Vagina (tissue), 2 donors: ENCODE data around the gene ARMC5. TPM values are rescaled to one million over a fixed set of nuclear protein-coding genes. Genes with fewer than 3 reads are reported as not detected.

Source experiments
- DNase-seq, 2 donors: peaks; one replicate each; pipeline ENCODE4 v3.0.0-alpha.2; 2017; ENCODE audit errors: extremely low spot score in 2 of 2
- H3K27ac ChIP-seq: fragments of 200-600 bp; sonication (generic); one replicate; pipeline ENCODE4 v1.5.1; 2019
- H3K27me3 ChIP-seq: fragments of 200-600 bp; sonication (generic); one replicate; pipeline ENCODE4 v1.5.1; 2019
- H3K36me3 ChIP-seq, 2 donors: fragments of 200-600 bp; sonication (generic); one replicate each; pipeline ENCODE4 v1.5.1; 2017 to 2019
- H3K4me1 ChIP-seq: fragments of 200-600 bp; sonication (generic); one replicate; pipeline ENCODE4 v1.5.1; 2019
- H3K4me3 ChIP-seq, 2 donors: fragments of 200-600 bp; sonication (generic); 1 replicate in 1 of 2; 2 replicates in 1 of 2; pipeline ENCODE4 v1.5.1; 2016 to 2019
- H3K9me3 ChIP-seq: fragments of 200-600 bp; sonication (generic); one replicate; pipeline ENCODE4 v1.5.1; 2019
- POLR2A ChIP-seq, 2 donors: fragments of 450-650 bp; IDR thresholded peaks; one replicate each; pipeline ENCODE4 v1.6.1; 2017; ENCODE audit warnings: antibody characterized with exemption in 2 of 2, mild to moderate bottlenecking in 2 of 2, moderate library complexity in 2 of 2
- POLR2AphosphoS5 ChIP-seq, 2 donors: sonication (generic); formaldehyde crosslinking; IDR thresholded peaks; one replicate each; pipeline ENCODE4 v1.9.0; 2017; ENCODE audit warnings: antibody characterized with exemption in 2 of 2, mild to moderate bottlenecking in 2 of 2, low read depth in 1 of 2; ENCODE audit not compliant: insufficient read depth in 1 of 2
- intact Hi-C: fragments of 100-400 bp; cut with DNase I; formaldehyde crosslinking; loops from one replicate; pipeline ENCODE4 v1.15.1; 2023
- total RNA-seq: library from RNA; depleted of rRNA; stranded (reverse); fragments of >200 nt; gene quantifications from one replicate; pipeline ENCODE4 v1.2.3, GENCODE V29; 2016
- TF ChIP-seq, protein P1 (sequence below), 3 experiments: fragments of 450-650 bp in 2 of 3; fragments of 200-600 bp in 1 of 3; sonication (generic) in 1 of 3; IDR thresholded peaks; one replicate each; pipeline ENCODE4 v1.5.1; 2017 to 2019; ENCODE audit warnings: antibody characterized with exemption in 3 of 3, mild to moderate bottlenecking in 2 of 3, moderate library complexity in 2 of 3

Gene ARMC5, protein sequence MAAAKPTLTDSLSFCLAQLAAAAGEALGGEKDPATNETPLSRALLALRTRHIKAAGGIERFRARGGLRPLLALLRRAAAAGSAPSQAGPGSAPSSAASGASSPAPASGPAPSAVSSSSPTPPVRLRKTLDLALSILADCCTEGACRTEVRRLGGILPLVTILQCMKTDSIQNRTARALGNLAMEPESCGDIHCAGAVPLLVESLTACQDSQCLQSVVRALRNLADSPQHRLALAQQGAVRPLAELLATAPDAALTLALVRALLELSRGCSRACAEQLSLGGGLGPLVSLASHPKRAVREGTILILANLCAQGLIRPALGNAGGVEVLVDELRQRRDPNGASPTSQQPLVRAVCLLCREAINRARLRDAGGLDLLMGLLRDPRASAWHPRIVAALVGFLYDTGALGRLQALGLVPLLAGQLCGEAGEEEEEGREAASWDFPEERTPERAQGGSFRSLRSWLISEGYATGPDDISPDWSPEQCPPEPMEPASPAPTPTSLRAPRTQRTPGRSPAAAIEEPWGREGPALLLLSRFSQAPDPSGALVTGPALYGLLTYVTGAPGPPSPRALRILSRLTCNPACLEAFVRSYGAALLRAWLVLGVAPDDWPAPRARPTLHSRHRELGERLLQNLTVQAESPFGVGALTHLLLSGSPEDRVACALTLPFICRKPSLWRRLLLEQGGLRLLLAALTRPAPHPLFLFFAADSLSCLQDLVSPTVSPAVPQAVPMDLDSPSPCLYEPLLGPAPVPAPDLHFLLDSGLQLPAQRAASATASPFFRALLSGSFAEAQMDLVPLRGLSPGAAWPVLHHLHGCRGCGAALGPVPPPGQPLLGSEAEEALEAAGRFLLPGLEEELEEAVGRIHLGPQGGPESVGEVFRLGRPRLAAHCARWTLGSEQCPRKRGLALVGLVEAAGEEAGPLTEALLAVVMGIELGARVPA
- 11.3 TPM for total RNA-seq

DNA sequence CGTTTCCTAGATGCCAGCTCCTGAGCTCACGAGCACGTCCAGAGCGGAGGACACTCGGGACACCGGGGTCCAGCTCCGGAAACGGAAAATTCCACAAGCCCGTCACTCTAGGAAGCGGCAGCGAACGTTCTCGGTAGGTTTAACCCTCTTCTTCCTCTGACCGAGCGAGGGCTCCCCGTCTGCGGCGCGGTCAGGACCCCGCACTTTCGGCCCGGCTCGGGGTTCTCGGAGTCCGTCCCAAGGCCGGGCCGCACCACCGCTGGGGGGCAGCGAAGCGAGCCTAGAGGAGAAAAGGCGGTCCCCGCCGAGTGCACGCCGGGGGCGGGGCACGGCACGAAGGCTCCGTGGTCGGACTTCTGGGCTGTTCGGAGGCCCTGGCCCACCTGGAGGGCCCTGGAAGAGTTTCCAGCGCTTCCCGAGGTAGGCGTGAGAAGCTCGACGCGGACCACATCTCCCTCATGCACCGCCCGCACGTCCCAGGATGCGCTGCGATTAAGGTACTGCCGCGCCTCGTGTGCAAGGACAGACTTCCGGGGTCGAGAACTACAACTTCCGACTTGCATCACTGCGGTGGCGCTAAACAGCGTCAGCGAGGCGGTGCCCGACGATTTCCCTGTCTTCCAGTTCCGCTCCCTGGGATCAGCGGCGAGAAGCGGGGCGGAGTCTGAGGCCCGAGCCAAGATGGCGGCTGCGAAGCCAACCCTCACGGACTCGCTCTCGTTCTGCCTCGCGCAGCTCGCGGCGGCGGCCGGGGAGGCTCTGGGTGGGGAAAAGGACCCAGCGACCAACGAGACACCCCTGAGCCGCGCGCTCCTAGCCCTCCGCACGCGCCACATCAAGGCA, at the start of gene ARMC5:
Gene ARMC5, plus strand, starts transcription at position 658 of the 843 bp plus-strand sequence. Its CDS starts 24 bp downstream, at position 682.
- peaks cover 0 to 29% of the 10 kb centered on the region in 2 donors for H3K36me3 ChIP-seq
- peaks cover 55% of the 10 kb centered on the region for H3K4me1 ChIP-seq
- peak within 1 kb of the TSS; percentile 68 to 87 for H3K4me3 ChIP-seq
- peak within 1 kb of the TSS; percentile 94 for H3K27ac ChIP-seq
- TF ChIP-seq, protein P1, sequence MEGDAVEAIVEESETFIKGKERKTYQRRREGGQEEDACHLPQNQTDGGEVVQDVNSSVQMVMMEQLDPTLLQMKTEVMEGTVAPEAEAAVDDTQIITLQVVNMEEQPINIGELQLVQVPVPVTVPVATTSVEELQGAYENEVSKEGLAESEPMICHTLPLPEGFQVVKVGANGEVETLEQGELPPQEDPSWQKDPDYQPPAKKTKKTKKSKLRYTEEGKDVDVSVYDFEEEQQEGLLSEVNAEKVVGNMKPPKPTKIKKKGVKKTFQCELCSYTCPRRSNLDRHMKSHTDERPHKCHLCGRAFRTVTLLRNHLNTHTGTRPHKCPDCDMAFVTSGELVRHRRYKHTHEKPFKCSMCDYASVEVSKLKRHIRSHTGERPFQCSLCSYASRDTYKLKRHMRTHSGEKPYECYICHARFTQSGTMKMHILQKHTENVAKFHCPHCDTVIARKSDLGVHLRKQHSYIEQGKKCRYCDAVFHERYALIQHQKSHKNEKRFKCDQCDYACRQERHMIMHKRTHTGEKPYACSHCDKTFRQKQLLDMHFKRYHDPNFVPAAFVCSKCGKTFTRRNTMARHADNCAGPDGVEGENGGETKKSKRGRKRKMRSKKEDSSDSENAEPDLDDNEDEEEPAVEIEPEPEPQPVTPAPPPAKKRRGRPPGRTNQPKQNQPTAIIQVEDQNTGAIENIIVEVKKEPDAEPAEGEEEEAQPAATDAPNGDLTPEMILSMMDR (IDR thresholded peaks at IDR 0.05) = peak in 2 of 3 experiments; percentile 42 to 85
- peak in 1 of 2 donors; percentile 57 for TF ChIP-seq POLR2A (IDR thresholded peaks at IDR 0.05)
- peak; percentile 48 to 97 for TF ChIP-seq POLR2AphosphoS5 (IDR thresholded peaks at IDR 0.05; ENCODE audit: insufficient read depth in 1 of 2, low read depth in 1 of 2)
- intact Hi-C loops = loop anchor here (10.0 kb wide), 1 partner anchor 416 kb away; the partner anchor contains the start of gene ZNF267
- no peaks in the 10 kb centered on the region for H3K9me3 ChIP-seq
- peak in 1 of 2 donors; percentile 99 for DNase-seq
- H3K27me3 ChIP-seq = no peaks in the 10 kb centered on the region

DNA sequence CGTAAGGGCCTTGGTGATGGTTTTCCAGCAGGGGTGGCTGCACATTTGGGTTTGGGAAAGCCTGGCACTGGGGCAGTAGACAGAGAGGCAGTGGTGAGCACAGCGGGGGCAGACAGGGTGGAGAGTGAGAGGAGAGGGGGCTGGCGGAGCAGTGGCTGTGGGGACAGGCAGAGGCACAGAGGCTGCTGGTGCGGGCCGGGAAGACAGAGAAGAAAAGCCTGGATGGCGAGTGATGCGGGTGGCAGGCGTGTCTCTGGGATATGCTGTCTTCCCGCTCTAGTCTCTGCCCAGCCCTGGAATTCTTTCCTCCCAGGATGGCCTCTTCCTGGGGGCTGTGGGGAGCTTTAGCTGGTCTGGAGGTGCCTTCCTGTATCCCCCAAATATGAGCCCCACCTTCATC, 49.2 kb upstream of the ARMC5 start:
- Histone ChIP-seq H3K27ac (no peak overlapping the region), H3K4me3 (no peak overlapping the region), H3K36me3 (no peaks in the 10 kb centered on the region), H3K9me3 (no peaks in the 10 kb centered on the region), H3K4me1 (no peaks in the 10 kb centered on the region), H3K27me3 (no peaks in the 10 kb centered on the region)
- DNase-seq = no peak
- intact Hi-C loops = no loop called here
- TF ChIP-seq POLR2A (IDR thresholded peaks at IDR 0.05) = no peak
- TF ChIP-seq, protein P1 (IDR thresholded peaks at IDR 0.05) = no peak
- no peak for TF ChIP-seq POLR2AphosphoS5 (IDR thresholded peaks at IDR 0.05; ENCODE audit: insufficient read depth in 1 of 2, low read depth in 1 of 2)

DNA sequence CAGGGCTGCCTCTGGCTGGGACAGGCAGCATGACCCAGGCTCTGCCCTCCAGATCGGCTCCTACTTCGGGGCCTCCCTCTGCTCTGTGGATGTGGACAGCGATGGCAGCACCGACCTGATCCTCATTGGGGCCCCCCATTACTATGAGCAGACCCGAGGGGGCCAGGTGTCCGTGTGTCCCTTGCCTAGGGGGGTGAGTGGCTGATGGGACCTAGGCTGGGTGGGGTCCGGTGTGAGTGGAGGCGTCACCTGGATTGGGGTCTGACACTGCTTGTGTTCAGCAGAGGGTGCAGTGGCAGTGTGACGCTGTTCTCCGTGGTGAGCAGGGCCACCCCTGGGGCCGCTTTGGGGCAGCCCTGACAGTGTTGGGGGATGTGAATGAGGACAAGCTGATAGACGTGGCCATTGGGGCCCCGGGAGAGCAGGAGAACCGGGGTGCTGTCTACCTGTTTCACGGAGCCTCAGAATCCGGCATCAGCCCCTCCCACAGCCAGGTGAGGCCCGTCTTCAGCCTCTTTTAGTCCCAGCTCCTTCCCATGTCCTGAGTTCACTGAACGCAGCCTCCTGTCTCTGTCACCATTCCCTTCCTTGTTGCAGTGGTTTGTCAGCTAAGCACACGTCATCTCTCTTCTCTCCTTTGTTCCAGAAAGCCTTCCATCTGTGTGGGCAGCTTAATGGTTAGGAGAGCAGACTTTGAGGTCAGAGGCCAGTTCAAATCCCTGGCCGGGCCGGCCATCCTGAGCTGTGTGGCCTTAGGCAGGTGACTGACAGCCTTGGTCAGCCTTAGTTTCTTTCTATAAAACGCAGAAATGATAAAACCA, 48.1 kb upstream of the ARMC5 start:
- H3K27me3 ChIP-seq = no peaks in the 10 kb centered on the region
- H3K36me3 ChIP-seq = no peaks in the 10 kb centered on the region
- no peak for DNase-seq
- H3K4me1 ChIP-seq = no peaks in the 10 kb centered on the region
- intact Hi-C loops = no loop called here
- H3K9me3 ChIP-seq = no peaks in the 10 kb centered on the region
- TF ChIP-seq, protein P1 (IDR thresholded peaks at IDR 0.05) = no peak
- TF ChIP-seq POLR2A (IDR thresholded peaks at IDR 0.05) (no peak), POLR2AphosphoS5 (IDR thresholded peaks at IDR 0.05; ENCODE audit: insufficient read depth in 1 of 2, low read depth in 1 of 2) (no peak)
- no peak overlapping the region for H3K4me3 ChIP-seq
- H3K27ac ChIP-seq = no peak overlapping the region

DNA sequence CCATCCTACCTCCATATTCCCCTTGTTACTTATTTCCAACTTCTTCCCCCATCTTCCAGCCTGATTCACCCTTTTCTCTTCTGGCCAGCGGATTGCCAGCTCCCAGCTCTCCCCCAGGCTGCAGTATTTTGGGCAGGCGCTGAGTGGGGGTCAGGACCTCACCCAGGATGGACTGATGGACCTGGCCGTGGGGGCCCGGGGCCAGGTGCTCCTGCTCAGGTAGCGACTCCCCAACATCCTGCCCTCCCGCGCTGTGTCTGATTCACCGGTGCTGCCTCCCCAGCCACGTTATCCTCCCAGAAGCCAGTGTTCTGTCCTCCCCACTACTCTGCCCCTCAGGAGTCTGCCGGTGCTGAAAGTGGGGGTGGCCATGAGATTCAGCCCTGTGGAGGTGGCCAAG, 46.6 kb upstream of the ARMC5 start:
- Histone ChIP-seq H3K27me3 (no peaks in the 10 kb centered on the region), H3K4me1 (no peaks in the 10 kb centered on the region), H3K9me3 (no peaks in the 10 kb centered on the region), H3K27ac (no peak overlapping the region), H3K4me3 (no peak overlapping the region), H3K36me3 (no peaks in the 10 kb centered on the region)
- intact Hi-C loops = no loop called here
- TF ChIP-seq, protein P1 (IDR thresholded peaks at IDR 0.05) = no peak
- TF ChIP-seq POLR2A (IDR thresholded peaks at IDR 0.05) (no peak), POLR2AphosphoS5 (IDR thresholded peaks at IDR 0.05; ENCODE audit: insufficient read depth in 1 of 2, low read depth in 1 of 2) (no peak)
- DNase-seq = no peak
